C4-2B (cell line): Measurements from ENCODE around the gene LIMS1.

Source experiments
- CTCF ChIP-seq: fragments of 450-650 bp; conservative IDR thresholded peaks from 2 replicates; pipeline ENCODE4 v1.5.1; 2017; ENCODE audit warnings: mild to moderate bottlenecking
- ZFX ChIP-seq: fragments of 450-650 bp; IDR thresholded peaks from 2 replicates; pipeline ENCODE4 v1.6.1; 2017

- TF ChIP-seq CTCF (no peak), ZFX (no peak)
Observed at GRCh38 chr2:108701806-108702205, 167.5 kb downstream of the LIMS1 start.
